Measurements from ENCODE around the gene POLL. TPM values are rescaled to one million over a fixed set of nuclear protein-coding genes. Genes with fewer than 3 reads are reported as not detected.

Gene POLL
- total and polyA plus RNA-seq, 2 experiments from 2014 or later: 16.8 to 17.7 TPM

DNA sequence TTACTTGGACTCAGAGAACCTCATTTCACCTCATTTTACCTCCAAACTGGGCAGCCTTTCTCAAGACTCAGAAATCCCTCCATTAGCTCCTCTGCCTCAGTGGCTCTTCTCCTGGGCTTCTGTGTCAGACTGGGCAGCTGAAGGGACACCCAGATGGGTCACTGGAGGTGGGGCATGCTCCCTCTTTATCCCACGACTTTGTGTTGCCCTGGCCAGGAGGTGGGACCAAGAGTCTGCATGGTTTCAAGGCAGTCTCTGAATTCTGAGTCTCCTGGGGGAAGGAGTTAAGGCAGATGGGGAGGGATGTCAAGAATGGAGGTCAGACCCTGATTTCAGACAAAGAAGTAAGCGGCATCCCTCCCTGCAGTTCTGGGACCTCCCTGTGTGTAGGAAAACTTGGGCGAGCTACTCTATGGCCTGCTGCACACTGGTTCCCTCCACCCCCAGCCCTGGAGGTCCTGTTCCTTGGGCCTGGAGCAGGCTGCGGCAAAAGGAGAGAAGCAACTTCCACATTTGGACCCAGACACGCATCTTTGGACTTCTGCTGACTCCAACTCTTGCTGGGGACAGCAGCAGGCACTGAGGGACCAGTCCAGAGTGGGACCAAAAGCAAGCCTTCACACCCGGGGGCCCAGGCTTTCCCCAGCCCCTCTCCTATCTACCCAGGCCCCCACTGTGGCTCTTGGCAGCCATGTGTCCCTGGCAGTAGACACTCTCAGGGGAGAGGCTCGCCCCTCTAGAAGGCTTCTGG lies 10.8 kb downstream of the POLL start:
- no peak for DNase-seq (ENCODE audit: low spot score)
- TF ChIP-seq, protein P1, sequence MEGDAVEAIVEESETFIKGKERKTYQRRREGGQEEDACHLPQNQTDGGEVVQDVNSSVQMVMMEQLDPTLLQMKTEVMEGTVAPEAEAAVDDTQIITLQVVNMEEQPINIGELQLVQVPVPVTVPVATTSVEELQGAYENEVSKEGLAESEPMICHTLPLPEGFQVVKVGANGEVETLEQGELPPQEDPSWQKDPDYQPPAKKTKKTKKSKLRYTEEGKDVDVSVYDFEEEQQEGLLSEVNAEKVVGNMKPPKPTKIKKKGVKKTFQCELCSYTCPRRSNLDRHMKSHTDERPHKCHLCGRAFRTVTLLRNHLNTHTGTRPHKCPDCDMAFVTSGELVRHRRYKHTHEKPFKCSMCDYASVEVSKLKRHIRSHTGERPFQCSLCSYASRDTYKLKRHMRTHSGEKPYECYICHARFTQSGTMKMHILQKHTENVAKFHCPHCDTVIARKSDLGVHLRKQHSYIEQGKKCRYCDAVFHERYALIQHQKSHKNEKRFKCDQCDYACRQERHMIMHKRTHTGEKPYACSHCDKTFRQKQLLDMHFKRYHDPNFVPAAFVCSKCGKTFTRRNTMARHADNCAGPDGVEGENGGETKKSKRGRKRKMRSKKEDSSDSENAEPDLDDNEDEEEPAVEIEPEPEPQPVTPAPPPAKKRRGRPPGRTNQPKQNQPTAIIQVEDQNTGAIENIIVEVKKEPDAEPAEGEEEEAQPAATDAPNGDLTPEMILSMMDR (IDR thresholded peaks at IDR 0.05; ENCODE audit: poor library complexity): no peak
- TF ChIP-seq EZH2 (IDR thresholded peaks at IDR 0.05; ENCODE audit: borderline replicate concordance): no peak
- TF ChIP-seq EZH2phosphoT487 (IDR thresholded peaks at IDR 0.05; ENCODE audit: low read depth, severe bottlenecking, unreplicated experiment): no peak
- Histone ChIP-seq H3K79me2 (no peaks in the 10 kb centered on the region), H4K20me1 (ENCODE audit: insufficient read depth, poor library complexity, severe bottlenecking) (no peaks in the 10 kb centered on the region), H3K4me1 (ENCODE audit: insufficient read depth) (no peaks in the 10 kb centered on the region), H3K4me2 (no peak overlapping the region), H3K9me3 (ENCODE audit: low read depth) (no peaks in the 10 kb centered on the region), H3K27me3 (no peaks in the 10 kb centered on the region), H3K36me3 (replicated peaks; ENCODE audit: insufficient read depth, low read depth) (no peaks in the 10 kb centered on the region), H3K9me2 (replicated peaks; ENCODE audit: insufficient read depth) (no peaks in the 10 kb centered on the region), H2AFZ (no peak overlapping the region), H3K27ac (no peak overlapping the region), H3K4me3 (no peak overlapping the region)
- 95% methylated on average over 7 of the region's 7 CpGs for WGBS (ENCODE audit: low lambda C conversion rate, missing lambda C conversion rate)

DNA sequence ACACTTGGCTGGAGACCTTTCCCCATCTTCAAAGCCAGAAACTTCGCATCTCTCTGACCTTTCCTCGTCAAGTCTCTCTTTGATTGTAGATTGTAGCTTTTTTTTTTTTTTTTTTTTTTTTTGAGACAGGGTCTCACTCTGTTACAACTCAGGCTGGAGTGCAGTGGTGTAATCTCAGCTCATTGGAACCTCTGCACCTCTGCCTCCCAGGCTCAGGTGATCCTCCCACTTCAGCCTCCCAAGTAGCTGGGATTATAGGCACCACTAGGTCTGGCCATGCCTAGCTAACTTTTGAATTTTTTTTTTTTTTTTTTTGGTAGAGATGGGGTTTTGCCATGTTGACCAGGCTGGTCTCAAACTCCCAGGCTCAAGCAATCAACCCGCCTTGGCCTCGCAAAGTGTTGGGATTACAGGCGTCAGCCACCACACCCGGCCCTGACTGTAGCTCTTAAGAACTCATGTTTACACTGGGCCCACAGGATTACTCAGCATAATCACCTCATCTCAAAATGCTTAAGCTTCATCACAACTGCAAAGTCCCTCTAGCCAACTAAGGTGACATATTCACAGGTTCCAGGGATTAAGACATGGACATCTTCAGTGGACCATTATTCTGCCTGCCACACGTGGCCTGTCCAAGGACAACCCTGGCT lies 11.7 kb downstream of the POLL start:
- TF ChIP-seq, protein P1 (IDR thresholded peaks at IDR 0.05; ENCODE audit: poor library complexity): no peak
- TF ChIP-seq EZH2phosphoT487 (IDR thresholded peaks at IDR 0.05; ENCODE audit: low read depth, severe bottlenecking, unreplicated experiment): no peak
- no peak for TF ChIP-seq EZH2 (IDR thresholded peaks at IDR 0.05; ENCODE audit: borderline replicate concordance)
- H3K4me2 ChIP-seq: no peak overlapping the region
- no peaks in the 10 kb centered on the region for H3K79me2 ChIP-seq
- no peaks in the 10 kb centered on the region for H3K9me2 ChIP-seq (replicated peaks; ENCODE audit: insufficient read depth)
- no peak overlapping the region for H2AFZ ChIP-seq
- H3K27ac ChIP-seq: no peak overlapping the region
- no peaks in the 10 kb centered on the region for H4K20me1 ChIP-seq (ENCODE audit: insufficient read depth, poor library complexity, severe bottlenecking)
- no peaks in the 10 kb centered on the region for H3K36me3 ChIP-seq (replicated peaks; ENCODE audit: insufficient read depth, low read depth)
- WGBS (ENCODE audit: low lambda C conversion rate, missing lambda C conversion rate): 81% methylated on average over 7 of the region's 7 CpGs
- DNase-seq (ENCODE audit: low spot score): no peak
- H3K4me1 ChIP-seq (ENCODE audit: insufficient read depth): no peaks in the 10 kb centered on the region
- H3K9me3 ChIP-seq (ENCODE audit: low read depth): no peaks in the 10 kb centered on the region
- no peaks in the 10 kb centered on the region for H3K27me3 ChIP-seq
- H3K4me3 ChIP-seq: no peak overlapping the region

DNA sequence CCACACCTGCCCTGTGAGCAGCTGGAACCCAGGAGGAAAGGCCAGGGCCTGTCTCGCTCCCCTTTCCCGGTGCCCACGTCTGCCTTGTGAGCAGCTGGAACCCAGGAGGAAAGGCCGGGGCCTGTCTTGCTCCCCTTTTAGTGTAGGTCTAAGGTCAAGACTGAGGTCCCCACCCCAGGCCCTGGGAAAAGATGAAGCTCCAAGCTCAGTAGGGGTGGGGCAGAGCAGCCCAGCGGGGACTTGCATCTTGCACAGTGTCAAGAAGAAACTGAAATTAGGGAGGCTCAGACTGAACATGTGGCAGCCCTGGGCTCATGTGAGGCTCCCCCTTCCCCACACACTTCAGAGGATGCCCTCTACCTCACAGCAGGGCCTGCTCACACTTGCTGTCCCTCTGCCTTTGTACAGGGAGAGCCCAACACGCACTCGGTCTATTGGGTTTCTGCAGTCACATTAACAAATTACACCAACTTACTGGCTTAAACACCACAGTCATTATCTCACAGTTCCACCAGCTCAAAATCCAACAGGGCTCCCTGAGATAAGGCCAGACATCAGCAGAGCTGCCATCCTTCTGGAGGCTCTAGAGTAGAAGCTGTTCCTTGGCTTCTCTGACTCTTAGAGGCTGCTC lies 12.4 kb downstream of the POLL start:
- H3K9me2 ChIP-seq (replicated peaks; ENCODE audit: insufficient read depth): no peaks in the 10 kb centered on the region
- no peaks in the 10 kb centered on the region for H3K9me3 ChIP-seq (ENCODE audit: low read depth)
- H3K4me1 ChIP-seq (ENCODE audit: insufficient read depth): peaks cover 3% of the 10 kb centered on the region
- no peaks in the 10 kb centered on the region for H3K27me3 ChIP-seq
- TF ChIP-seq, protein P1 (IDR thresholded peaks at IDR 0.05; ENCODE audit: poor library complexity): no peak
- no peak for TF ChIP-seq EZH2 (IDR thresholded peaks at IDR 0.05; ENCODE audit: borderline replicate concordance)
- TF ChIP-seq EZH2phosphoT487 (IDR thresholded peaks at IDR 0.05; ENCODE audit: low read depth, severe bottlenecking, unreplicated experiment): no peak
- no peak overlapping the region for H3K27ac ChIP-seq
- H3K4me2 ChIP-seq: no peak overlapping the region
- no peaks in the 10 kb centered on the region for H4K20me1 ChIP-seq (ENCODE audit: insufficient read depth, poor library complexity, severe bottlenecking)
- no peaks in the 10 kb centered on the region for H3K79me2 ChIP-seq
- DNase-seq (ENCODE audit: low spot score): no peak
- H3K4me3 ChIP-seq: no peak overlapping the region
- WGBS (ENCODE audit: low lambda C conversion rate, missing lambda C conversion rate): 89% methylated on average over 7 of the region's 7 CpGs
- no peaks in the 10 kb centered on the region for H3K36me3 ChIP-seq (replicated peaks; ENCODE audit: insufficient read depth, low read depth)
- H2AFZ ChIP-seq: no peak overlapping the region

Measured in hepatocyte (in vitro differentiated cells).